Thyroid gland (tissue), 4 donors: ENCODE measurements around the gene SORCS2. TPM values are rescaled to one million over a fixed set of nuclear protein-coding genes. Genes with fewer than 3 reads are reported as not detected.

ENCODE experiments used
- DNase-seq, 2 donors: peaks; one replicate each; pipeline ENCODE4 v3.0.0-alpha.2; 2019
- H3K27ac ChIP-seq, 3 donors: fragments of 200-600 bp; sonication (generic); 1 replicate in 2 of 3; 2 replicates in 1 of 3; pipeline ENCODE4 v1.5.1; 2016 to 2019; ENCODE audit warnings: mild to moderate bottlenecking in 1 of 3, moderate library complexity in 1 of 3
- H3K27me3 ChIP-seq: fragments of 200-600 bp; sonication (generic); one replicate; pipeline ENCODE4 v1.5.1; 2019
- H3K36me3 ChIP-seq, 2 donors: fragments of 200-600 bp; sonication (generic); one replicate each; pipeline ENCODE4 v1.5.1; 2016 to 2019
- H3K4me1 ChIP-seq, 2 donors: fragments of 200-600 bp; sonication (generic); one replicate each; pipeline ENCODE4 v1.5.1; 2017 to 2019
- H3K4me3 ChIP-seq, 3 donors: fragments of 200-600 bp; sonication (generic); replicated peaks in 1 of 3; 1 replicate in 2 of 3; 2 replicates in 1 of 3; pipeline ENCODE4 v1.5.1; 2016; ENCODE audit warnings: mild to moderate bottlenecking in 1 of 3
- H3K9me3 ChIP-seq: fragments of 200-600 bp; sonication (generic); one replicate; pipeline ENCODE4 v1.5.1; 2017
- CTCF ChIP-seq, 6 experiments: fragments of 200-600 bp in 3 of 6; fragments of 450-650 bp in 3 of 6; sonication (generic) in 3 of 6; IDR thresholded peaks; one replicate each; pipeline ENCODE4 v1.5.1; 2016 to 2019; ENCODE audit warnings: antibody characterized with exemption in 6 of 6, mild to moderate bottlenecking in 2 of 6, inconsistent platforms in 1 of 6, moderate library complexity in 1 of 6
- POLR2A ChIP-seq, 2 donors: fragments of 450-650 bp; IDR thresholded peaks; one replicate each; pipeline ENCODE4 v1.6.1; 2017; ENCODE audit warnings: antibody characterized with exemption in 2 of 2, mild to moderate bottlenecking in 2 of 2, moderate library complexity in 1 of 2
- WGBS, 2 donors: methylation state at CpG; one replicate each; pipeline ENCODE4 v1.1.5; 2017; 5-methylcytosine and 5-hydroxymethylcytosine counted together
- intact Hi-C: fragments of 100-400 bp; cut with DNase I; formaldehyde crosslinking; loops from one replicate; pipeline ENCODE4 v1.15.1; 2023
- total RNA-seq, 4 donors: library from RNA; depleted of rRNA; stranded (reverse); fragments of >200 nt; gene quantifications; one replicate each; pipeline ENCODE4 v1.2.3, GENCODE V29; 2016

Gene SORCS2
- total RNA-seq, 4 donors from 2014 or later = 1.7 to 13.6 (median 3.6) TPM

- no peak for DNase-seq
- Histone ChIP-seq H3K36me3 (no peaks in the 10 kb centered on the region), H3K4me1 (no peaks in the 10 kb centered on the region), H3K9me3 (no peaks in the 10 kb centered on the region), H3K27me3 (no peaks in the 10 kb centered on the region), H3K4me3 (no peak overlapping the region), H3K27ac (no peak overlapping the region)
- no peak for TF ChIP-seq POLR2A (IDR thresholded peaks at IDR 0.05)
- TF ChIP-seq CTCF (IDR thresholded peaks at IDR 0.05) = no peak
- WGBS, 2 donors = 91 to 94% methylated on average over 9 of the region's 9 CpGs
- intact Hi-C loops = no loop called here
These were observed 480.8 kb downstream of the SORCS2 start for GRCh38 chr4:7673121-7673520.

- Histone ChIP-seq H3K4me3 (no peak overlapping the region), H3K9me3 (no peaks in the 10 kb centered on the region), H3K36me3 (no peaks in the 10 kb centered on the region), H3K4me1 (no peaks in the 10 kb centered on the region), H3K27ac (no peak overlapping the region), H3K27me3 (no peaks in the 10 kb centered on the region)
- DNase-seq = no peak
- intact Hi-C loops = no loop called here
- WGBS, 2 donors = 73 to 78% methylated on average over 7 of the region's 7 CpGs
- TF ChIP-seq CTCF (IDR thresholded peaks at IDR 0.05) (no peak), POLR2A (IDR thresholded peaks at IDR 0.05) (no peak)
These were observed 482.4 kb downstream of the SORCS2 start for GRCh38 chr4:7674706-7675105.

GRCh38 chr4:7675136-7675535 lies 482.8 kb downstream of the SORCS2 start:
- Histone ChIP-seq H3K4me3 (no peak overlapping the region), H3K36me3 (no peaks in the 10 kb centered on the region), H3K4me1 (no peaks in the 10 kb centered on the region), H3K27ac (no peak overlapping the region), H3K27me3 (no peaks in the 10 kb centered on the region), H3K9me3 (no peaks in the 10 kb centered on the region)
- WGBS, 2 donors = 74 to 90% methylated on average over 6 of the region's 6 CpGs
- TF ChIP-seq CTCF (IDR thresholded peaks at IDR 0.05) (no peak), POLR2A (IDR thresholded peaks at IDR 0.05) (no peak)
- DNase-seq = no peak
- intact Hi-C loops = no loop called here

- DNase-seq = no peak
- Histone ChIP-seq H3K27ac (no peak overlapping the region), H3K27me3 (no peaks in the 10 kb centered on the region), H3K4me1 (no peaks in the 10 kb centered on the region), H3K4me3 (no peak overlapping the region), H3K9me3 (no peaks in the 10 kb centered on the region), H3K36me3 (no peaks in the 10 kb centered on the region)
- 87 to 88% methylated on average over 17 to 25 of the region's 28 CpGs for WGBS, 2 donors
- intact Hi-C loops = no loop called here
- TF ChIP-seq CTCF (IDR thresholded peaks at IDR 0.05) = no peak
These were observed 483.4 kb downstream of the SORCS2 start for GRCh38 chr4:7675612-7676320.

GRCh38 chr4:7676398-7676922 lies 484.1 kb downstream of the SORCS2 start:
- intact Hi-C loops = no loop called here
- DNase-seq = no peak
- no peak for TF ChIP-seq POLR2A (IDR thresholded peaks at IDR 0.05)
- no peak for TF ChIP-seq CTCF (IDR thresholded peaks at IDR 0.05)
- WGBS, 2 donors = 45 to 54% methylated on average over 4 of the region's 4 CpGs
- no peak overlapping the region for H3K4me3 ChIP-seq
- no peak overlapping the region for H3K27ac ChIP-seq
- no peaks in the 10 kb centered on the region for H3K9me3 ChIP-seq
- no peaks in the 10 kb centered on the region for H3K27me3 ChIP-seq
- H3K4me1 ChIP-seq = no peaks in the 10 kb centered on the region
- H3K36me3 ChIP-seq = no peaks in the 10 kb centered on the region
